Kidney capillary endothelial cell (primary cell): ENCODE results near the gene NTRK3.

Experiments
- DNase-seq: peaks from one replicate; pipeline ENCODE4 v3.0.0-alpha.2; 2018; ENCODE audit warnings: low spot score

NTRK3 gene

DNA sequence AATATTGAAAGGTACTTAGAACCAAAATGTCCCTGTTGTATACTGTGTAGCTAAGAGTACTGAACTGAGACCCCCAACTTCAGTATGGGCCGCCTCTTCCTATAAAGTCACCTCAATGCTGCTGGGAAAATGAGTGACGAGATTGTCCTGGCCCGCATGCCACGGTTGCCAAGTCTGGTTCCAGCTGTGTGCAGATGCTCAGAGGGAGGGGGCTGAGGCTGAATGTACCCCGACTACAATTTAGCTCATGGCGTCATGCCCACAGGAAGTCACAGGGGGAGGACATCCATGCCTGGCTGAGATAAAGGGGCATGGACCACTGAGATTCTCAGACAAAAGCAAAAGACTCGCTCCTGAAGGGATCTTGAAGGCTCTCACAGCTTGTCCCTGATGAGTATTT lies 271.1 kb downstream of the NTRK3 start:
- no peak for DNase-seq

- no peak for DNase-seq
Observed at GRCh38 chr15:87981969-87982368, 274.6 kb downstream of the NTRK3 start.

DNA sequence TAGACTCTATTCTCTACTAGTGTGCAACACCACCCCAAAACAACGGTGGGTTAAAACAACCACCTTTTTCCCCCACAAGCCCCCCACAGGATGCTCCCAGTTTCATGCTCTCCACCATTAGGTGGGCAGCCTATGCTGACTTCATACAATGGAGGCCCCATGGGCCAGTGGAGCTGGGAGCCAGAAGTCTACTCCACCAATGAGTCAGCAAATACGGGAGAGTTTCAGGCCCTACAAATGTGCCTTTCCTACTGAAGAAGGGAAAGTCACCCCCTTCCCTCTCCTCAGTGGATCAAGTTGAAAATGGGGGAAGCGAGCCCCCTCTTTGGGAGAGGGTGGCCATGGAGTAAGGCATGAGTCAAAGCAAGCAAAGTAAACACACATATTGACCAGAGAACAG lies 278.6 kb downstream of the NTRK3 start:
- no peak for DNase-seq

GRCh38 chr15:87976552-87976951 lies 280.0 kb downstream of the NTRK3 start:
- no peak for DNase-seq

DNA sequence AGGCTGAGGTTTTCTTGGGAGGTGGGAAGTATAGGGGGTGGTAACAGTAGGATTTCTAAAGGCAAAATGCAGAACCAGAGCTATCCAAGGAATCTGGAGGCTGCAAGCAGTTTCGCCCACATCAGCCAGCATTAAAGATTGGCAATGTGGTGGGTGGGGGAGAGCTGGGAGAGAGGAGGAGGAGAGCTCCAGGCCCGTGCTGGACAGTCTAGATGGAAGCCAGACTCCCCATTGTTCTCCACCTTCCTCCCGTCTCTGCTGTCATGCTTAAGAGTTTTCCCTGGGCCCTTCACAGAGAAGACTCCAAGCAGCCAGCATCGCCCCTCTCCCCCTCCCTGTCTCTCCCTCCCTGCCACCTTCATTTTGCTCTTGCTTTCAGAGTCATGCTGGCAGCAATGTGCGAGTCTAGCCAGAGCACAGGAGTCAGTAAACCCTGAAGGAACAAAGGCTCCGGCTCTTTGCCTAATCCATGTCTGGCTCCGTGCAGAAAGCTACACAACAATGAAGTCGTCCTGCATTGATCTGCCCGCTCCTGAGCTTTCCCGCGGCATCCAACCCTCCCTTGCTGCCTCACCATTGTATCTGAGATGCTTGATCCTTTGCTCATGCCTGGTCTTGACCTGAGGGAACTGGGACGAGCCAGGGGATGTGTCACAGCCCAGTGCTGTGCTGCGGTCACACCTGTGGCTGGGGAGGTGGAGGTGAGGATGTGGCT lies 282.9 kb downstream of the NTRK3 start:
- no peak for DNase-seq

GRCh38 chr15:87971076-87971475 lies 285.5 kb downstream of the NTRK3 start:
- DNase-seq: no peak

DNA sequence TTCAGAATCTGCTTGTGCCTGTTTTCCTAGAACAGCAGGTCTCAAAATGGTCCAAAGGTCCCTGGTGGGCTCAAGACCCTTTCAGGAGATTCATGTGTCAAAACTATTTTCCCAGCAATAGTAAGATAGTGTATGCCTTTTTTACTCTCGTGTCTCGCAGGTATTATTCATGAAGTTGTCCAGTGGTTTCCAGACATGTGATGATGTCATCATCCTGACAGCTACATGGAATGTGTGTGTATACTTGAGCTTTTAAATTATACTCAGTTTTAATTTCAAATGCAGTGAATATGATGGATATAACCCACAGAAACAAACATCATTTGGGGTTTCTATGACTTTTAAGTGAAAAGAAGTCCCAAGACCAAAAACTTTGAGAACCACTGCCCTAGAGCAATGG lies 288.6 kb downstream of the NTRK3 start:
- no peak for DNase-seq

DNA sequence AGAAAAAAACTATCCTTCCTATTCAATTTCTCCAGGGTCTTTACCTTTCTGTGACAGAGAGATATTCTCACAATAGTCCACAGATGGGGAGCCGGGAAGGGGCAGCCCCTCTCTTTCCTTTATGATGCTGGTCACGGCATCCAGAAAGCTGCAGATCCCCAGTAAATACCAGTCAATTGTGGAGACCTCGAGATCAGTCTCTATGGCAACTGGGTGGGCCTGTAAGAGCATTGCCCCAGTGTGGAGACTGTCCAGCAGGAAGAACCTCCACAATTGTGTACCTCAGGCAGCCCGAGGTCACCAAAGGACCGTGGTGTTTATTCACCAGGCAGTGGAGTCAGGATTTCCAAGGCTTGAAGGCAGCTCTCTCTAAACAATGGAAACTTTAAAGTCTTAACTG lies 291.2 kb downstream of the NTRK3 start:
- DNase-seq: no peak

DNA sequence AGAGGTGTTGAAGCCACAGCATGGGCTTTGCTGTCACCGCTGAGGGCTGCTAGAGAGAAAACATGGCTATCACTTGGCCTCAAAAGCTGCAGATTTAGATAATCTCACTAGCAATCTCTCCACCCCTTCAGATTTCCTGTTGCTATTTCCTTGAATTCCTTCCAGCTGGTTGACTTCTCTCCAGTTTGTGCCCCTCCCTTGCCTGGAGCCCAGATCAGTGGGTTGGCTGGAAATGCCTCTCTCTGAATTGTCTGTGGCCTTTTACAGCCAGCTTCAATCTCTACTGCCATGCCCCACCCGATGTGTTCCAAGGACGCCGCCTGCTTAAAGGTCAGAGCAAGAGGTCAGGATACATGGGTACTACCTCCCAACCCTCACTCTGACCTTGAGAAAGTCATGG lies 294.1 kb downstream of the NTRK3 start:
- no peak for DNase-seq

GRCh38 chr15:87961851-87962420 lies 294.6 kb downstream of the NTRK3 start:
- no peak for DNase-seq

DNA sequence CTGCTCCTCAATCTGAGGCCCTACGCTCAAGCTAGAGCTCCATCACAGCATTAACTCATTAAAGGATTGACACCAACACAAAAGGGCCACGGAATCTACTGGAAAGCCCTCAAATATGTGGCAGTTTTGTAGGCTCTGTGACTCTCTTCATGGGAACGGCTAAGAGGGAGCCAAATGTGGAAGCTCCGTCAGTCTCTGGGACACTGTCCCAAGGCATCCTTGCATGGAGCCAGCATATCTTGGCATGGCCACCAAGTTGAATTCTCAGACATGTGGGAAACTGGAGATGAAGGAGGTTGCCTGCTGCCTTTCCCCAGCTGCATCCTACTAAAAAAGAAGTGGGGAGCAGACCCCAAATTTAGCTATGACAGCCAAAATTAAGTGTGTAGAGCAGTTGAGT lies 296.9 kb downstream of the NTRK3 start:
- DNase-seq: no peak

GRCh38 chr15:87959080-87959479 lies 297.5 kb downstream of the NTRK3 start:
- DNase-seq: no peak

DNA sequence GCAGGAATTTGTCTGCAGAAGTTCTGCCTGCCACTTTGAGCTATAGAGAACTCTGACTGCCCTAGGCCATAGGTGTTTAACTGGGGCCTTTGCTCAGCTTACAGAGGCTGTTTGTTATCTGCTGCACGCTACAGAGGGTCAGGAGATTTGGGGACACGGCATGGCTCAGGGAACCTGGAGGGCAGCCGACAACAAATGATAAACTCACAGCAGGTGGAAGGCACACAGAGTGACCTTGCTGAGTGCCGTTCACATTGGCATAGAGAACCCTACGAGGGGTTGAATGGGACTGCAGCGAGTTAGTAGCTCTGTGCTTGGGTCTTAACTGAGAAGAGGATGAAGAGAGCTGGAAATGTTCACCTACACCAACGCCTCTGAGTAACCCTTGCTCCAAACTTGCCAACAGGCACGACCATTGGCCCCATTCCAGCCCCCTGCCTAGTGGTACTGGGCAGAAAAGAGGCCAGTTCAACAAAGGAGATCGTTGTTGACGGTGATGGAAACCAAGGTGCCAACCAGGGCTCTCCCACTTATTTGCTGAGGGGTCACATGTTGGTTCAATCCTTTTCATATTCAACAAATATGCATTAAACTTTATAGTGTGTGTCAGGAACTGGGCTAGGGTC lies 301.1 kb downstream of the NTRK3 start:
- DNase-seq: no peak

GRCh38 chr15:87954793-87955192 lies 301.7 kb downstream of the NTRK3 start:
- no peak for DNase-seq

GRCh38 chr15:87952736-87953287 lies 303.7 kb downstream of the NTRK3 start:
- DNase-seq: no peak

DNA sequence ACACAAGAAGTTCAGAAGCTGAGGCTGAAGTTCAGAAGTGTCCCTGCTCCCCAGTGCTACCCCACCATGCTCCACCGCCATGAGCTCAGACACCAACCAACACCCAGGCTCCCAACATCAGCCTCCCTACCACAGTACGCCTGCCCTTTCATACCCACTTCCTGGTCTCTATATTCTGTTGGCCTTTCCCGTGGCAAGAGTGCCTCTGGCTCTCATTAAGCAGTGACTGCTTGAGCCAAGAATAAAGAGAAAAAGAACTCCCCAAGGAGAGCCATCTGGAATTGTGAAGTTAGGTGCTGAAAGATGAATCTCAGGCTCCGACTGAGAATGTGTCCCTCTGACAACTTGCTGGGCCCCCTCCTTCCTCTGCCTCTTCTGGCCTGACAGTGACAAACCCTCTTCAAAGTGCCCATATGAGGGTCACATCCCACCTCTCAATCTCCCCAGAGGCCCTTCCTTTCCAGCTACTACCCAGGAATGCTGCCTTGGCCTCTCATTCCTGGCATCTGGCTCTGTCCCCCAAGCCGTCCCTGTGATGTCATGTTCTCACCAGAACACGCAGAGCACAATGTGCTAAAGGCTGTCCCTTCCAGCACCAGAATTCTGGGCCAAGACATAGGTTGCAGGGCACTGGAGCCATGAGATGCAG lies 306.8 kb downstream of the NTRK3 start:
- no peak for DNase-seq

- no peak for DNase-seq
Observed at GRCh38 chr15:87949151-87949574, 307.4 kb downstream of the NTRK3 start.

DNA sequence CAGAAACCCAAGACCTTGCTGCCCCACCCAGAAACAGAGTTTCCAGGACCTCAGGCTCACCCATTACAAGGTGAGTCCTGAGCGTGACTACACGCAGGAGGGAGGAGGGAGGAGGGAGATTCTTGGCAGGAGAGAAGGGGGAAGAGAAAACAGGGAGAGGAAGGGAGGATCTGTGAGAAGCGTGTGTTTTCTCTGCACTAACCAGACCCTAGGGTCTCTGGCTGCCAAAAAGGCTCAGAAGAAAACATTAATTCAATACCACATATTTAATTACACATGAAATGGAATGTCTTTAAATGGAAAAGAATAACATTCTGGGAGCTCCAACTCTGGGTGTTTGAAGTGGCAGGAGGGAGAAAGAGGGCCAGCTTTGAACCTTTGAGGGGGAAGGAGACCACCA lies 309.0 kb downstream of the NTRK3 start:
- DNase-seq: no peak

GRCh38 chr15:87945246-87945645 lies 311.3 kb downstream of the NTRK3 start:
- DNase-seq: no peak

- no peak for DNase-seq
Observed at GRCh38 chr15:87944691-87945090, 311.8 kb downstream of the NTRK3 start.

DNA sequence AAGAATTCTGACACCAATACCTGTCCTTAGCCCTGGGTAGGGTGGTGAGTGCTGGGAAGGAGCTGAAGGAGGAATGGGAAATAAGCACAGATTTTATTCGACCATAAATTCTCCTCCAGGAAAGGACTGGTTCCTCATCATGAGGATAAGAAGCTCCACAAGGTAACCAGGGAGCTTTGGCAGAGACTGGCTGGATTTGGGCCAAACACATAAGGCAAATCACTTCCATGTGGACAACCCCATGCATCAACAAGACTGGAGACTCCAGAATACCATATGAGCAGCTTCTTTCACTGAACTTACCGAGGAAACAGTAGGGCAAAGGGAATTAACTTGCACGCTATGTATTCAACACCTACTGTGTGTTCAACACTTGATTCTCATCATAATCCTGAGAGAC lies 312.5 kb downstream of the NTRK3 start:
- no peak for DNase-seq

DNA sequence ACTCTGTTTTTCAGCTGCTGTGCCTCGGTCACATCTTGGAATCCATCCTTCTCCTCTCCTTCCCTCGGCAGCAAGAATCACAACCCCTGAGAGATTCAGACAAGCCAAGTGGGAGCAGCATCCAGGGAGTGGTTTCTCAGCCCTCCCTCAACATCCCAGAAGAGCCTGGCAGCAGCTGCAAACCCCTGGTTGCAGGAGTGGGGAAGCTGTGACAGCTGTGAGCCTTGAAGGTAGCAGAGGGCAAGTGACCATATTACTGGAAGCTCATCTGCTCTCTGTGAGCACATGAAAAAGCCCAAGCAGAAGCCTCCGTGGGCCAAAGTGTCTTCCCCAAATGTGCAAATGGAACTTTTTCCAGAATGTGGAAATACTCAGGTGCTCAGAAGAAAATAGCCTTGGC lies 312.9 kb downstream of the NTRK3 start:
- DNase-seq: no peak

DNA sequence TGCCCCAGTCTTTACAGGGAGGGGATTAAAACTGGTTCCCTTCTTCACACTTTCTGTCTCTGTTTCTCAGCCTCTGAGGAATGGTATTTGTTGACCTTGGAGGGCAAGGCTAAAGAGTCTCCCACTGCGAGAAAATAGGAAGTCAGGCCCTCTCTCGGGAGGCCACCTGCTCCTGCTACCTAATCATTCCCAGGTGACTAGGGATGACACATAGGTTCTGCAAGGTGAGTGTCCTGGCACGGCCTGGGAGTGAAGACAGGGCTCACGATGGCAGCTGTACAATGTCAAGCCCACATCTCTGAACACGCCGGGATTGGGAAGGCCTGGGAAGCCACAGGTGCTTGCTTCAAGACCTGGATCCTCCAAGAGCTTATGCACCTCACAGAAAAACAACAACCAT lies 314.2 kb downstream of the NTRK3 start:
- DNase-seq: no peak
